ENCODE results near the gene OTOP2.

Gene OTOP2

GRCh38 chr17:74920306-74920620 is 3.8 kb upstream of the OTOP2 start (continued):
- no peak for TF ChIP-seq CTCF (tag by site-specific recombination; IDR thresholded peaks at IDR 0.05)

- no peaks in the 10 kb centered on the region for H3K9me3 ChIP-seq (ENCODE audit: control insufficient read depth, insufficient read depth, low read depth, low read length)
- CTCF ChIA-PET = interaction anchor here (0.5 to 6.3 kb wide), 6 partner anchors 10 to 266 kb away, joined by 3 to 69 read pairs (median 4); no protein-coding TSS in a partner anchor
- peaks cover 0 to 5% of the 10 kb centered on the region in 2 experiments; a peak in 1 of 3 replicates for H3K36me3 ChIP-seq (ENCODE audit: control insufficient read depth in 2 of 2, insufficient read depth in 1 of 2, low read length in 2 of 2)
- H3K4me3 ChIP-seq (ENCODE audit: low read depth, low read length) = no peak overlapping the region
- no peak overlapping the region for H3K27ac ChIP-seq (ENCODE audit: extremely low read depth, low read depth, low read length)
- POLR2A ChIA-PET = interaction anchor here (1.6 kb wide), 1 partner anchor 48 kb away, joined by 3 read pairs; the partner anchor contains the start of gene FDXR
- no peaks in the 10 kb centered on the region for H3K4me1 ChIP-seq (ENCODE audit: control insufficient read depth, insufficient read depth, low read length)
- TF ChIP-seq KLF7 (tag by site-specific recombination; IDR thresholded peaks at IDR 0.05; ENCODE audit: borderline replicate concordance) (no peak), ZNF10 (tag by site-specific recombination; IDR thresholded peaks at IDR 0.05) (no peak), ZNF707 (tag by site-specific recombination; IDR thresholded peaks at IDR 0.05) (no peak), SCRT1 (tag by site-specific recombination; IDR thresholded peaks at IDR 0.05; ENCODE audit: borderline replicate concordance) (peak; percentile 62; the same call in 1 of the 2 replicates), ZNF391 (tag by site-specific recombination; IDR thresholded peaks at IDR 0.05; ENCODE audit: borderline replicate concordance, low read depth) (no peak), ZNF791 (tag by site-specific recombination; IDR thresholded peaks at IDR 0.05) (no peak), ZSCAN4 (tag by site-specific recombination; IDR thresholded peaks at IDR 0.05) (no peak), ZNF174 (tag by site-specific recombination; IDR thresholded peaks at IDR 0.05) (no peak), KLF9 (tag by site-specific recombination; IDR thresholded peaks at IDR 0.05; ENCODE audit: low read depth) (0 out of 2 replicates have a peak, but pooled peaks have one; percentile 28), ZNF169 (tag by site-specific recombination; IDR thresholded peaks at IDR 0.05) (no peak), ZNF362 (tag by site-specific recombination; IDR thresholded peaks at IDR 0.05) (no peak), PRDM4 (tag by site-specific recombination; IDR thresholded peaks at IDR 0.05) (no peak), TRIM28 (IDR thresholded peaks at IDR 0.05; ENCODE audit: borderline replicate concordance, low read length) (no peak), ZNF366 (tag by site-specific recombination; conservative IDR thresholded peaks at IDR 0.05) (no peak), ZNF629 (tag by site-specific recombination; IDR thresholded peaks at IDR 0.05) (no peak), KLF1 (tag by site-specific recombination; IDR thresholded peaks at IDR 0.05) (peak; percentile 45; the same call in 1 of the 2 replicates), SETDB1 (IDR thresholded peaks at IDR 0.05; ENCODE audit: insufficient read length, low read length) (no peak), ZFP41 (tag by site-specific recombination; IDR thresholded peaks at IDR 0.05; ENCODE audit: borderline replicate concordance) (no peak), SP2 (tag by site-specific recombination; IDR thresholded peaks at IDR 0.05) (0 out of 2 replicates have a peak, but pooled peaks have one; percentile 7), SCRT2 (tag by site-specific recombination; IDR thresholded peaks at IDR 0.05) (peak; percentile 91)
These were observed 3.4 kb upstream of the OTOP2 start for GRCh38 chr17:74920642-74921025.

Measured in HEK293 (cell line).